PFSK-1 (cell line): Measurements from ENCODE around the gene NCF4.

ENCODE experiments used
- FOXP2 ChIP-seq: optimal IDR thresholded peaks from 2 replicates; pipeline ENCODE3; 2011; ENCODE audit warnings: borderline replicate concordance, control low read depth, inconsistent platforms; ENCODE audit not compliant: insufficient read depth; ENCODE audit errors: extremely low read length, extremely low read depth
- POLR2AphosphoS5 ChIP-seq: IDR thresholded peaks from 2 replicates; pipeline ENCODE4 v1.6.1; 2012; ENCODE audit warnings: low read depth, mild to moderate bottlenecking, control low read depth, low read length, moderate library complexity
- SIN3A ChIP-seq: IDR thresholded peaks from 2 replicates; pipeline ENCODE4 v1.6.1; 2012; ENCODE audit warnings: mild to moderate bottlenecking, low read length, moderate library complexity, borderline replicate concordance; ENCODE audit not compliant: insufficient read depth

GRCh38 chr22:36914390-36914752, 53.6 kb downstream of the NCF4 start:
- TF ChIP-seq POLR2AphosphoS5 (no peak), FOXP2 (no peak), SIN3A (no peak)
